Choroid plexus epithelial cell (primary cell): ENCODE results near the gene NRXN3.
A peak's percentile ranks its signal among the peaks of the same experiment; 100 is the strongest.

Experiments
- DNase-seq: peaks from one replicate; pipeline ENCODE4 v3.0.0-alpha.2; 2010; ENCODE audit warnings: low read depth
- H3K4me3 ChIP-seq: 2 replicates; pipeline ENCODE4 v1.5.1; 2011; ENCODE audit warnings: low read depth, mild to moderate bottlenecking, control low read depth, low read length, moderate library complexity
- TF ChIP-seq, protein P1 (sequence below): conservative IDR thresholded peaks from 2 replicates; pipeline ENCODE4 v1.5.1; 2011; ENCODE audit warnings: low read depth, mild to moderate bottlenecking, control low read depth, inconsistent platforms, low read length, moderate library complexity

Gene NRXN3

GRCh38 chr14:79652513-79653307 lies 1482.5 kb downstream of the NRXN3 start:
- TF ChIP-seq, protein P1, sequence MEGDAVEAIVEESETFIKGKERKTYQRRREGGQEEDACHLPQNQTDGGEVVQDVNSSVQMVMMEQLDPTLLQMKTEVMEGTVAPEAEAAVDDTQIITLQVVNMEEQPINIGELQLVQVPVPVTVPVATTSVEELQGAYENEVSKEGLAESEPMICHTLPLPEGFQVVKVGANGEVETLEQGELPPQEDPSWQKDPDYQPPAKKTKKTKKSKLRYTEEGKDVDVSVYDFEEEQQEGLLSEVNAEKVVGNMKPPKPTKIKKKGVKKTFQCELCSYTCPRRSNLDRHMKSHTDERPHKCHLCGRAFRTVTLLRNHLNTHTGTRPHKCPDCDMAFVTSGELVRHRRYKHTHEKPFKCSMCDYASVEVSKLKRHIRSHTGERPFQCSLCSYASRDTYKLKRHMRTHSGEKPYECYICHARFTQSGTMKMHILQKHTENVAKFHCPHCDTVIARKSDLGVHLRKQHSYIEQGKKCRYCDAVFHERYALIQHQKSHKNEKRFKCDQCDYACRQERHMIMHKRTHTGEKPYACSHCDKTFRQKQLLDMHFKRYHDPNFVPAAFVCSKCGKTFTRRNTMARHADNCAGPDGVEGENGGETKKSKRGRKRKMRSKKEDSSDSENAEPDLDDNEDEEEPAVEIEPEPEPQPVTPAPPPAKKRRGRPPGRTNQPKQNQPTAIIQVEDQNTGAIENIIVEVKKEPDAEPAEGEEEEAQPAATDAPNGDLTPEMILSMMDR: no peak
- DNase-seq: peak; percentile 14

GRCh38 chr14:79656056-79656455 lies 1485.9 kb downstream of the NRXN3 start:
- no peak overlapping the region for H3K4me3 ChIP-seq
- TF ChIP-seq, protein P1: no peak
- no peak for DNase-seq

More at GRCh38 chr14:79652513-79653307, 1482.5 kb downstream of the NRXN3 start:
- no peak overlapping the region for H3K4me3 ChIP-seq

- H3K4me3 ChIP-seq: no peak overlapping the region
- DNase-seq: no peak
- TF ChIP-seq, protein P1: no peak
Observed at GRCh38 chr14:79656496-79656895, 1486.3 kb downstream of the NRXN3 start.

GRCh38 chr14:79658221-79658620 lies 1488.0 kb downstream of the NRXN3 start:
- H3K4me3 ChIP-seq: no peak overlapping the region
- TF ChIP-seq, protein P1: no peak
- no peak for DNase-seq

DNA sequence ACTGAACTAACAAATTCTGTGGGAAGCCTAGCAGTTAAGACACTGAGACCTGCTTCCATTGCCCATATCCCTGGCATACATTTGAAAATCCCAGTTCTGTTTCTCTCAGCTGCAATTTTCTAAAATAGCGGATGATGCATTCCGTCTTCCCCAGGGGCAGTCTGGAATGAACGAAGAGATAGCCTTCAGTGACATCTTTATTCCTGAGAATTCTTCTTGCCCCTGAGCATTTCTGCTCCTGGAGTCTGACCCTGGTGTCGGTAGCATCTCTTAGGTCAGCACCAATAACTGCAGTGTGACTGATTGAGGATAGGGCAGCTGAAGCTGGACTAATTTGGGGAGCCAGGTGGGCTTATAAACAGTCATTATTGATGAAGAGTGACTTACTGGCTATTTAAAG lies 1488.6 kb downstream of the NRXN3 start:
- H3K4me3 ChIP-seq: no peak overlapping the region
- DNase-seq: no peak
- TF ChIP-seq, protein P1: no peak

DNA sequence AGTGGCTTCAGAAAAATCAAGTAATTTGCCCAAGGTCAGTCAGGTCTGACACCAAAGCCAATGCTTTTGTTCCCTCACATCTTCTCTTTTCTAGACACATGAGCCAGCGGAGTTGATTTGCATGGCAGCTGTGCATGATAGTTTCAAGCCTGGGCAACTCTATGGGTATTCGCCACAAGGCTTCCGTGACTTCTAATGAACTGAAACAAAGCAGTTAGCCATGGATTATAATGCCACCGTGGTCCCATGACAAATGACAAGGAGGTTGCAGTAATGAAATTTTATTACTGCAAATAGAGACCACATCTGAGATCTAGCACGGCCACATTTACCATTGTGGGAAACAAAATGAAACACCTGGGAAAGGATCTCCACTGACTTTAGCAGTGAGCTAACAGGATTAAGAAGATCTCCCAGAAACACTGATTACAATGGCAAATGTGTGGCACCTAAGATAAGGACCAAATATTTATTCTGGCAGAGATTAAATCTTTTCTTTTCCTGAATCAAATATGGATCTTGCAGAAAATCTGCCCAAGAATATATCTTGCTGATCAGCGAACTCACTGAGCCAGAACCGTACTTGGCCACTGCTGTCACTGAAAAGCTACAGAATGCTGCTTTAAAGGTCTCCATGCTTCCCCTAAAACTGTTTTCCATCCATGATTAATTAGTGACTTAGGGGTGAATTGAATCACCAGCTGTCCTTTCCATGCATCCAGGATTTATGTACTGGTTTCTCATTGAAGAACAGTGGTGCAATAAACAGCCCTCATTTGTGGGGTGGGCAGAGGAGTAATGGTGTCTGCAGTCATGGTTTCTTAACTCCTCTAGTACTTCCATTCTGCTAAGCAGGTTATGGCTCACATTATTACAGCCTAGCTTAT lies 1490.1 kb downstream of the NRXN3 start:
- TF ChIP-seq, protein P1: no peak
- DNase-seq: no peak
- no peak overlapping the region for H3K4me3 ChIP-seq
